Measurements from ENCODE around the gene RFPL3. TPM values are rescaled to one million over a fixed set of nuclear protein-coding genes. Genes with fewer than 3 reads are reported as not detected.

The RFPL3 gene
- total and polyA plus RNA-seq, 2 experiments from 2014 or later, result not detected

DNA sequence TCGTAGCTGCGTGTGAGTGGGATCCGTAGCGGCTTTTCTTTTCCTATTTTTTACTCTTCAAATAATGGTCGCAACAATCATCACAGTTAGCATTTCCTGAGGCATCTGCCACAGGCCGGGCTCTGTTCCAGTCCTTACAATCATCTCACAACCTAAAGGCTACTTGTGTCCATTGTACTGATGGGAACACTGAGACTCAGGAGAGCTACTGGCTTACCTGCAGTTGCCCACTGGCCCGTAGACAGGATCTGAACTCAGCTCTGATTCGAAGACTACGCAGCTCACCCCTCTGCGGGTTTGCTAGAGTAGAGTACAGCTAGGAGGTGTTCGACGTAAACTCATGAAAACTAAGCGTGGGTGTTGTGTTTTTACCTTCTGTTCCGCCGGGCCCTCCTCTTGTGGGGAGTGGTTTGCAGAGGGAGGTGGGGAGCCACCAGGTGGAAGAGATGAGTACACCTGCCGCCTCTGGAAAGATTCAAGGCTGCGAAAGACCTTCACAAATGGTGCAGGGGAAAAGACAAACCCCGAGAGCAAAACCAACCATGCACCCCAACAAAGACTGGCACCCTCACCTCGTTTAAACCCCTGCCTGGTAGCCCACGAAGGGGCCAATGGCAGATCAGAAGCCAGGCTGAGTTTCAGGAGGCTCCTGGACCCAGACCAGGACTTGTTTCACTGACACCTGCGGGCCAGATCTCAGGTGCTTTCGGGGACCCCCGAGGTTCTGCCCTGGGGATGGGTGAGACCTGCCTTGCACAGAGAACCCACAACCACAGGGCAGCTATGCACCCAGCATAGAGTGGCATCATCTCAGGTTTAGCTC is 18.3 kb upstream of the RFPL3 start:
- DNase-seq (ENCODE audit: low spot score), result no peak
- Histone ChIP-seq H2AFZ (no peak overlapping the region), H3K4me1 (ENCODE audit: insufficient read depth) (no peaks in the 10 kb centered on the region), H3K79me2 (no peaks in the 10 kb centered on the region), H4K20me1 (ENCODE audit: insufficient read depth, poor library complexity, severe bottlenecking) (no peaks in the 10 kb centered on the region), H3K9me3 (ENCODE audit: low read depth) (no peaks in the 10 kb centered on the region), H3K9me2 (replicated peaks; ENCODE audit: insufficient read depth) (no peaks in the 10 kb centered on the region), H3K36me3 (replicated peaks; ENCODE audit: insufficient read depth, low read depth) (no peaks in the 10 kb centered on the region), H3K4me3 (no peak overlapping the region), H3K27me3 (peaks cover 5% of the 10 kb centered on the region), H3K4me2 (no peak overlapping the region), H3K27ac (no peak overlapping the region)
- WGBS (ENCODE audit: low lambda C conversion rate, missing lambda C conversion rate), result 87% methylated on average over 23 of the region's 23 CpGs
- TF ChIP-seq, protein P1, sequence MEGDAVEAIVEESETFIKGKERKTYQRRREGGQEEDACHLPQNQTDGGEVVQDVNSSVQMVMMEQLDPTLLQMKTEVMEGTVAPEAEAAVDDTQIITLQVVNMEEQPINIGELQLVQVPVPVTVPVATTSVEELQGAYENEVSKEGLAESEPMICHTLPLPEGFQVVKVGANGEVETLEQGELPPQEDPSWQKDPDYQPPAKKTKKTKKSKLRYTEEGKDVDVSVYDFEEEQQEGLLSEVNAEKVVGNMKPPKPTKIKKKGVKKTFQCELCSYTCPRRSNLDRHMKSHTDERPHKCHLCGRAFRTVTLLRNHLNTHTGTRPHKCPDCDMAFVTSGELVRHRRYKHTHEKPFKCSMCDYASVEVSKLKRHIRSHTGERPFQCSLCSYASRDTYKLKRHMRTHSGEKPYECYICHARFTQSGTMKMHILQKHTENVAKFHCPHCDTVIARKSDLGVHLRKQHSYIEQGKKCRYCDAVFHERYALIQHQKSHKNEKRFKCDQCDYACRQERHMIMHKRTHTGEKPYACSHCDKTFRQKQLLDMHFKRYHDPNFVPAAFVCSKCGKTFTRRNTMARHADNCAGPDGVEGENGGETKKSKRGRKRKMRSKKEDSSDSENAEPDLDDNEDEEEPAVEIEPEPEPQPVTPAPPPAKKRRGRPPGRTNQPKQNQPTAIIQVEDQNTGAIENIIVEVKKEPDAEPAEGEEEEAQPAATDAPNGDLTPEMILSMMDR (IDR thresholded peaks at IDR 0.05; ENCODE audit: poor library complexity), result no peak
- TF ChIP-seq EZH2 (IDR thresholded peaks at IDR 0.05; ENCODE audit: borderline replicate concordance) (no peak), EZH2phosphoT487 (IDR thresholded peaks at IDR 0.05; ENCODE audit: low read depth, severe bottlenecking, unreplicated experiment) (no peak)

DNA sequence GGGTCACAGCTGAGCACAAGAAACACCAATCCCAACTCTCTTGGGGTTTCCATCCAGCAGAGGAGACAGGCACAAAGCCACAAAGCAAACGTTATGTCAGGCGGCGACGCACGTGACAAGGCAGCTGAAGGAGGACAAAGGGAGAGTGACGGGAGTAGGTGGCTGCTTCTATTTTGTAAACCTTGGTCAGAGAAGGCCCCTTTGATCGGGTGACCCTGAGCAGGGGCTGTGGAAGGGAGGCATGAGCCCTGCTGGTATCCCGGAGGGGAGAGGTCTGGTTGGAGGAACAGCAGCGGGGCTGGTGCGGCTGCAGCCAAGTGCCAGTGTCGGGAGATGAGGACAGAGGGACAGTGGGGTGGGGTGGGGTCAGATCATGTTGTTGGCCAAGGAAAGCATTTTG is 17.3 kb upstream of the RFPL3 start:
- Histone ChIP-seq H3K9me3 (ENCODE audit: low read depth) (no peaks in the 10 kb centered on the region), H3K27me3 (peaks cover 7% of the 10 kb centered on the region), H3K4me2 (no peak overlapping the region), H2AFZ (no peak overlapping the region), H3K9me2 (replicated peaks; ENCODE audit: insufficient read depth) (no peaks in the 10 kb centered on the region), H4K20me1 (ENCODE audit: insufficient read depth, poor library complexity, severe bottlenecking) (no peaks in the 10 kb centered on the region), H3K4me1 (ENCODE audit: insufficient read depth) (no peaks in the 10 kb centered on the region), H3K4me3 (no peak overlapping the region), H3K79me2 (no peaks in the 10 kb centered on the region), H3K36me3 (replicated peaks; ENCODE audit: insufficient read depth, low read depth) (no peaks in the 10 kb centered on the region), H3K27ac (no peak overlapping the region)
- no peak for DNase-seq (ENCODE audit: low spot score)
- WGBS (ENCODE audit: low lambda C conversion rate, missing lambda C conversion rate), result 84% methylated on average over 11 of the region's 11 CpGs
- TF ChIP-seq, protein P1 (IDR thresholded peaks at IDR 0.05; ENCODE audit: poor library complexity), result no peak
- TF ChIP-seq EZH2phosphoT487 (IDR thresholded peaks at IDR 0.05; ENCODE audit: low read depth, severe bottlenecking, unreplicated experiment) (no peak), EZH2 (IDR thresholded peaks at IDR 0.05; ENCODE audit: borderline replicate concordance) (no peak)

DNA sequence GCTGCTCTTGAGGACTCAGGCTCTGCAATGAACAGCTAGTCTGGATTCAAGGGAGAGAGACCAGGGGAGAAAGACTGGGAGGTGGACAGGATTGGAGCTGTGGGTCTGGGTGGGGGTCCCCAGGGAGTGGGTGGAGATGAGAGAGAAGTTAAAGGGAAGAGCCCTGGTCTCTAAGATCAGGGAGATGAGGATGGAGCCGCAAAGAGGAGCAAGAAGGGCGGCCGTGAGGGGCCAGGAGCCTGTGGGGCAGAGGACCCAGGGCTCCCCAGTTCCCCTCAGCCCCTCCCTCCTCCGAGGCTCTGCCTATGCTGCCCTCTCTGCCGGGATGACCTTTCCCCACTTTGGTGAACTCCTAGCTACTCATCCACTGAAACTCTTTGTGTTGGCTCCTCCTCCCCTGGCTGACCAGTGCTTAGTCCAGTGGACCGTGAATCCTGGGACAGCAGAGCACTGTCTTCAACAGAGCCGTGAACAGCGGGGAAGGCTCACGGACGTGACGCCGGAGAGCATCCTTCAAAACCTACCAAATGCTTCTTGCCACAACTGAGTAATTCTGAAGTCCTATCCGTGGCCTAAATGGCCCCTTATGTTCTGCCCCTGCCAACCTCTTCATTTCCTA is 16.4 kb upstream of the RFPL3 start:
- WGBS (ENCODE audit: low lambda C conversion rate, missing lambda C conversion rate), result 84% methylated on average over 11 of the region's 13 CpGs
- Histone ChIP-seq H3K9me2 (replicated peaks; ENCODE audit: insufficient read depth) (no peaks in the 10 kb centered on the region), H3K27me3 (peaks cover 9% of the 10 kb centered on the region), H3K9me3 (ENCODE audit: low read depth) (no peaks in the 10 kb centered on the region), H3K79me2 (no peaks in the 10 kb centered on the region), H3K27ac (no peak overlapping the region), H4K20me1 (ENCODE audit: insufficient read depth, poor library complexity, severe bottlenecking) (no peaks in the 10 kb centered on the region), H3K4me3 (no peak overlapping the region), H3K4me1 (ENCODE audit: insufficient read depth) (no peaks in the 10 kb centered on the region), H2AFZ (no peak overlapping the region), H3K36me3 (replicated peaks; ENCODE audit: insufficient read depth, low read depth) (no peaks in the 10 kb centered on the region), H3K4me2 (no peak overlapping the region)
- TF ChIP-seq EZH2phosphoT487 (IDR thresholded peaks at IDR 0.05; ENCODE audit: low read depth, severe bottlenecking, unreplicated experiment) (no peak), EZH2 (IDR thresholded peaks at IDR 0.05; ENCODE audit: borderline replicate concordance) (no peak)
- TF ChIP-seq, protein P1 (IDR thresholded peaks at IDR 0.05; ENCODE audit: poor library complexity), result no peak
- DNase-seq (ENCODE audit: low spot score), result no peak
